B cell (primary cell): ENCODE results near the gene SLC35G2. TPM values are rescaled to one million over a fixed set of nuclear protein-coding genes. Genes with fewer than 3 reads are reported as not detected.

Source experiments
- ATAC-seq: fragments of 200-7000 bp; cut with Tn5 transposase; one replicate; pipeline ENCODE4 v1.10.0; 2021; ENCODE audit warnings: low read depth, mild to moderate bottlenecking, moderate number of reproducible peaks, moderate library complexity
- CTCF ChIA-PET: fragments of 350-600 bp; sonication (Branson Sonifier 250); formaldehyde crosslinking; loops from one replicate; lab custom pipeline; 2021; ENCODE audit warnings: antibody characterized with exemption, inconsistent platforms; lab: Charles Lee
- POLR2A ChIA-PET: fragments of 350-600 bp; sonication (Branson Sonifier 250); formaldehyde crosslinking; loops from one replicate; lab custom pipeline; 2021; ENCODE audit warnings: antibody characterized with exemption; lab: Charles Lee
- DNase-seq: peaks from one replicate; pipeline ENCODE4 v3.0.0; 2013
- H2AFZ ChIP-seq: 2 replicates; pipeline ENCODE4 v1.6.1; 2012; ENCODE audit warnings: mild to moderate bottlenecking, low read depth, low read length; ENCODE audit not compliant: insufficient read depth, poor library complexity, severe bottlenecking
- H3K27ac ChIP-seq, 2 donors: 1 replicate in 1 of 2; 2 replicates in 1 of 2; pipeline ENCODE4 v1.5.1; 2012 to 2013; ENCODE audit warnings: low read length in 2 of 2, mild to moderate bottlenecking in 2 of 2, moderate library complexity in 1 of 2
- H3K27me3 ChIP-seq, 4 experiments: fragments of 200-600 bp in 1 of 4; sonication (generic) in 1 of 4; replicated peaks in 1 of 4; 1 replicate in 2 of 4; 2 replicates in 2 of 4; pipeline versions ENCODE4 v1.6.1 to v1.7.0; 2013 to 2016; ENCODE audit warnings: low read length in 3 of 4, mild to moderate bottlenecking in 2 of 4, mixed read lengths in 1 of 4, moderate library complexity in 1 of 4; ENCODE audit not compliant: insufficient read depth in 4 of 4, control insufficient read depth in 3 of 4; ENCODE audit errors: control extremely low read depth in 1 of 4
- H3K36me3 ChIP-seq, 2 experiments: replicated peaks in 1 of 2; 1 replicate in 1 of 2; 2 replicates in 1 of 2; pipeline versions ENCODE4 v1.6.1 to v1.7.1; 2013; ENCODE audit warnings: low read length in 1 of 2; ENCODE audit not compliant: insufficient read depth in 2 of 2, control insufficient read depth in 1 of 2; ENCODE audit errors: control extremely low read depth in 1 of 2, extremely low read depth in 1 of 2
- H3K4me1 ChIP-seq, 2 donors: fragments of 200-600 bp in 1 of 2; sonication (generic) in 1 of 2; 1 replicate in 1 of 2; 2 replicates in 1 of 2; pipeline versions ENCODE4 v1.5.1 to v1.6.1; 2013 to 2017; ENCODE audit warnings: low read length in 2 of 2; ENCODE audit not compliant: control insufficient read depth in 2 of 2, insufficient read depth in 2 of 2
- H3K4me2 ChIP-seq: replicated peaks from 2 replicates; pipeline ENCODE3; 2012; ENCODE audit warnings: mild to moderate bottlenecking, low read depth, low read length; ENCODE audit not compliant: poor library complexity, severe bottlenecking
- H3K4me3 ChIP-seq, 5 experiments: fragments of 200-600 bp in 1 of 5; sonication (generic) in 1 of 5; 1 replicate in 3 of 5; 2 replicates in 2 of 5; pipeline versions ENCODE4 v1.5.1 to v1.7.0; 2011 to 2016; ENCODE audit warnings: low read length in 4 of 5, mild to moderate bottlenecking in 4 of 5, low read depth in 2 of 5, control low read depth in 1 of 5, moderate library complexity in 1 of 5; ENCODE audit not compliant: insufficient read depth in 1 of 5; ENCODE audit errors: control extremely low read depth in 1 of 5, extremely low read depth in 1 of 5
- H3K79me2 ChIP-seq: fragments of 200-600 bp; sonication (generic); one replicate; pipeline ENCODE4 v1.6.0; 2016; ENCODE audit warnings: low read length; ENCODE audit not compliant: control insufficient read depth, insufficient read depth
- H3K9ac ChIP-seq: fragments of 200-600 bp; sonication (generic); 2 replicates; pipeline ENCODE4 v1.6.1; 2017; ENCODE audit warnings: mild to moderate bottlenecking, low read length, moderate library complexity
- H3K9me3 ChIP-seq, 3 donors: one replicate each; pipeline versions ENCODE4 v1.6.1 to v1.7.1; 2013; ENCODE audit warnings: low read length in 2 of 3; ENCODE audit not compliant: control insufficient read depth in 2 of 3, insufficient read depth in 1 of 3; ENCODE audit errors: control extremely low read depth in 1 of 3
- H4K20me1 ChIP-seq: 2 replicates; pipeline ENCODE4 v1.6.0; 2012; ENCODE audit warnings: mild to moderate bottlenecking, low read length; ENCODE audit not compliant: insufficient read depth, control insufficient read depth, poor library complexity, severe bottlenecking
- H3K27ac Mint-ChIP-seq: one replicate; pipeline ENCODE4 v1.8.0; 2021; ENCODE audit warnings: mixed read lengths
- H3K27me3 Mint-ChIP-seq: one replicate; pipeline ENCODE4 v1.8.0; 2021; ENCODE audit warnings: mixed read lengths
- H3K4me1 Mint-ChIP-seq: one replicate; pipeline ENCODE4 v1.8.0; 2021; ENCODE audit warnings: mixed read lengths
- H3K4me3 Mint-ChIP-seq: one replicate; pipeline ENCODE4 v1.8.0; 2021; ENCODE audit warnings: mixed read lengths
- H3K9me3 Mint-ChIP-seq: one replicate; pipeline ENCODE4 v1.8.0; 2022; ENCODE audit warnings: mixed read lengths; ENCODE audit not compliant: insufficient read depth
- EZH2 ChIP-seq: IDR thresholded peaks from 2 replicates; pipeline ENCODE4 v1.6.1; 2012; ENCODE audit warnings: borderline replicate concordance, low read depth, mild to moderate bottlenecking, moderate library complexity, low read length; ENCODE audit not compliant: insufficient read depth, poor library complexity, severe bottlenecking
- WGBS: methylation state at CpG from one replicate; pipeline ENCODE4 v1.1.5; 2013; ENCODE audit warnings: missing lambda C conversion rate; ENCODE audit not compliant: insufficient coverage; 5-methylcytosine and 5-hydroxymethylcytosine counted together
- intact Hi-C: fragments of 100-400 bp; cut with micrococcal nuclease; formaldehyde crosslinking; loops from one replicate; pipeline ENCODE4 v1.10.0; 2022
- polyA plus RNA-seq: library from polyadenylated mRNA; depleted of rRNA; stranded (reverse); fragments of >200 nt; gene quantifications from 2 replicates; pipeline ENCODE4 v1.2.3, GENCODE V29; 2012
- total RNA-seq, 2 donors: library from RNA; stranded (reverse); fragments of 120-200 nt in 1 of 2; gene quantifications; 1 replicate in 1 of 2; 2 replicates in 1 of 2; pipeline versions ENCODE4 v1.2.3 to v1.2.4, GENCODE V29; 2013 to 2022
- TF ChIP-seq, protein P1 (sequence below): fragments of 200-600 bp; IDR thresholded peaks from one replicate; pipeline ENCODE4 v1.8.0; 2022; ENCODE audit warnings: antibody characterized with exemption, mild to moderate bottlenecking

The SLC35G2 gene
- total and polyA plus RNA-seq, 2 donors (not counting 1 experiment from before 2014, with no cell fraction given), result 0.07 to 9.4 TPM

DNA sequence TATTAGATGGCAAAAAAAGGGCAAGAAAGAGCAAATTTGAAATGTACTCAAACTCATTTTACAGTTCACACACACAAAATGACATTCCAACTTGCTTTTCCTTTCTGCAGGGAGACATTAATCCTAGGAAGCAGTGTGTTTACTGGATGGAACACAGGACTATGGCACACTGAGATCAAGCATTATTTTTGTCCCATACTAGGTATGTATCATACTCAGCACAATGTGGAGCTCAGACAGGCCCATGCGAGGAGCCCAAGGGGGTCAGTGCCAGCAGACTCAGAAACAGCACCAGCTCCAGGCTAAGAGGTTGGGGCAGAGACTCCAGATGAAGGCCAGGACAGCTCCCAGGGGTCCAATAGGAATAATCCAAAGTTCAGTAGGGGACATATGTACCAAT, 30.8 kb upstream of the SLC35G2 start:
- Histone ChIP-seq H3K9me3 (no peaks in the 10 kb centered on the region), H3K4me2 (no peak overlapping the region), H3K4me1 (no peaks in the 10 kb centered on the region), H3K9ac (no peak overlapping the region), H3K27me3 (peaks cover 0 to 4% (median 0%) of the 10 kb centered on the region in 4 experiments), H3K36me3 (no peaks in the 10 kb centered on the region), H3K4me3 (no peak overlapping the region), H2AFZ (no peak overlapping the region), H3K27ac (no peak overlapping the region), H4K20me1 (no peaks in the 10 kb centered on the region), H3K79me2 (no peaks in the 10 kb centered on the region)
- Mint-ChIP-seq H3K9me3 (no peaks in the 10 kb centered on the region), H3K27me3 (peaks cover 5% of the 10 kb centered on the region), H3K4me3 (no peak overlapping the region), H3K4me1 (no peaks in the 10 kb centered on the region), H3K27ac (no peak overlapping the region)
- no peak for TF ChIP-seq EZH2
- TF ChIP-seq, protein P1, sequence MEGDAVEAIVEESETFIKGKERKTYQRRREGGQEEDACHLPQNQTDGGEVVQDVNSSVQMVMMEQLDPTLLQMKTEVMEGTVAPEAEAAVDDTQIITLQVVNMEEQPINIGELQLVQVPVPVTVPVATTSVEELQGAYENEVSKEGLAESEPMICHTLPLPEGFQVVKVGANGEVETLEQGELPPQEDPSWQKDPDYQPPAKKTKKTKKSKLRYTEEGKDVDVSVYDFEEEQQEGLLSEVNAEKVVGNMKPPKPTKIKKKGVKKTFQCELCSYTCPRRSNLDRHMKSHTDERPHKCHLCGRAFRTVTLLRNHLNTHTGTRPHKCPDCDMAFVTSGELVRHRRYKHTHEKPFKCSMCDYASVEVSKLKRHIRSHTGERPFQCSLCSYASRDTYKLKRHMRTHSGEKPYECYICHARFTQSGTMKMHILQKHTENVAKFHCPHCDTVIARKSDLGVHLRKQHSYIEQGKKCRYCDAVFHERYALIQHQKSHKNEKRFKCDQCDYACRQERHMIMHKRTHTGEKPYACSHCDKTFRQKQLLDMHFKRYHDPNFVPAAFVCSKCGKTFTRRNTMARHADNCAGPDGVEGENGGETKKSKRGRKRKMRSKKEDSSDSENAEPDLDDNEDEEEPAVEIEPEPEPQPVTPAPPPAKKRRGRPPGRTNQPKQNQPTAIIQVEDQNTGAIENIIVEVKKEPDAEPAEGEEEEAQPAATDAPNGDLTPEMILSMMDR, result no peak
- ChIA-PET POLR2A (no interaction called here), CTCF (interaction anchor here (0.6 kb wide), 1 partner anchor 471 kb away, joined by 3 read pairs; no protein-coding TSS in a partner anchor)
- intact Hi-C loops, result no loop called here
- WGBS, result 100% methylated on average over 1 of the region's 1 CpG
- ATAC-seq (no peak), DNase-seq (no peak)

- no peak overlapping the region for H3K4me3 ChIP-seq
- Mint-ChIP-seq H3K27me3 (peaks cover 9% of the 10 kb centered on the region), H3K27ac (no peak overlapping the region), H3K4me1 (peaks cover 3% of the 10 kb centered on the region), H3K4me3 (no peak overlapping the region), H3K9me3 (no peaks in the 10 kb centered on the region)
- no peak overlapping the region for H3K27ac ChIP-seq
- no peak overlapping the region for H3K9ac ChIP-seq
- no peaks in the 10 kb centered on the region for H3K36me3 ChIP-seq
- no peak overlapping the region for H3K4me2 ChIP-seq
- WGBS, result no CpG with 5 or more reads among the region's 1 CpG
- peaks cover 0 to 4% (median 1%) of the 10 kb centered on the region in 4 experiments for H3K27me3 ChIP-seq
- intact Hi-C loops, result no loop called here
- ChIA-PET CTCF (no interaction called here), POLR2A (interaction anchor here (0.6 kb wide), 1 partner anchor 586 kb away, joined by 3 read pairs; no protein-coding TSS in a partner anchor)
- H3K79me2 ChIP-seq, result no peaks in the 10 kb centered on the region
- peaks cover 0 to 4% of the 10 kb centered on the region in 2 donors for H3K4me1 ChIP-seq
- H2AFZ ChIP-seq, result no peak overlapping the region
- ATAC-seq (no peak), DNase-seq (no peak)
- H4K20me1 ChIP-seq, result no peaks in the 10 kb centered on the region
- H3K9me3 ChIP-seq, result no peaks in the 10 kb centered on the region
- TF ChIP-seq EZH2, result no peak
- TF ChIP-seq, protein P1, result no peak
Observed at GRCh38 chr3:136789976-136790375, 28.9 kb upstream of the SLC35G2 start.
